CD14-positive monocyte (primary cell): ENCODE results near the gene CLCA1. TPM values are rescaled to one million over a fixed set of nuclear protein-coding genes. Genes with fewer than 3 reads are reported as not detected.

ENCODE experiments used
- DNase-seq, 3 donors: peaks; one replicate each; pipeline ENCODE4 v3.0.0-alpha.2; 2011 to 2022
- H2AFZ ChIP-seq: 2 replicates; pipeline ENCODE4 v1.6.0; 2012; ENCODE audit warnings: mild to moderate bottlenecking, low read depth, low read length, inconsistent platforms; ENCODE audit not compliant: insufficient read depth, poor library complexity, severe bottlenecking
- H3K27ac ChIP-seq, 2 donors: 1 replicate in 1 of 2; 2 replicates in 1 of 2; pipeline ENCODE4 v1.5.1; 2012 to 2013; ENCODE audit warnings: low read length in 2 of 2, control low read depth in 1 of 2, inconsistent platforms in 1 of 2, low read depth in 1 of 2, mild to moderate bottlenecking in 1 of 2
- H3K27me3 ChIP-seq, 2 donors: one replicate each; pipeline versions ENCODE4 v1.6.0 to v1.6.1; 2011 to 2013; ENCODE audit warnings: low read length in 2 of 2; ENCODE audit not compliant: control insufficient read depth in 2 of 2, insufficient read depth in 2 of 2
- H3K36me3 ChIP-seq, 2 donors: replicated peaks in 1 of 2; 1 replicate in 1 of 2; 2 replicates in 1 of 2; pipeline versions ENCODE4 v1.5.1 to v1.6.1; 2012 to 2013; ENCODE audit warnings: low read length in 2 of 2, control low read depth in 1 of 2, inconsistent platforms in 1 of 2, mild to moderate bottlenecking in 1 of 2; ENCODE audit not compliant: insufficient read depth in 2 of 2, control insufficient read depth in 1 of 2
- H3K4me1 ChIP-seq, 2 donors: 1 replicate in 1 of 2; 2 replicates in 1 of 2; pipeline versions ENCODE4 v1.5.1 to v1.6.1; 2012 to 2013; ENCODE audit warnings: low read length in 2 of 2, control low read depth in 1 of 2, inconsistent platforms in 1 of 2, mild to moderate bottlenecking in 1 of 2, moderate library complexity in 1 of 2; ENCODE audit not compliant: insufficient read depth in 2 of 2, control insufficient read depth in 1 of 2
- H3K4me2 ChIP-seq: replicated peaks from 2 replicates; pipeline ENCODE3; 2012; ENCODE audit warnings: low read length, moderate library complexity, mild to moderate bottlenecking; ENCODE audit not compliant: poor library complexity, severe bottlenecking; ENCODE audit errors: extremely low read depth
- H3K4me3 ChIP-seq, 3 experiments: fragments of 200-600 bp in 1 of 3; sonication (generic) in 1 of 3; replicated peaks in 1 of 3; 1 replicate in 2 of 3; 2 replicates in 1 of 3; pipeline ENCODE4 v1.5.1; 2011 to 2013; ENCODE audit warnings: low read length in 3 of 3, mild to moderate bottlenecking in 3 of 3, control low read depth in 2 of 3, low read depth in 2 of 3, inconsistent platforms in 1 of 3, moderate library complexity in 1 of 3
- H3K79me2 ChIP-seq: 2 replicates; pipeline ENCODE4 v1.6.0; 2012; ENCODE audit warnings: mild to moderate bottlenecking, control low read depth, inconsistent platforms, low read length, moderate library complexity; ENCODE audit not compliant: insufficient read depth
- H3K9ac ChIP-seq: 2 replicates; pipeline ENCODE4 v1.6.0; 2017; ENCODE audit warnings: low read length, mild to moderate bottlenecking; ENCODE audit not compliant: insufficient read depth, poor library complexity, severe bottlenecking
- H3K9me3 ChIP-seq, 2 donors: replicated peaks in 1 of 2; 1 replicate in 1 of 2; 2 replicates in 1 of 2; pipeline versions ENCODE4 v1.5.1 to v1.6.1; 2012 to 2013; ENCODE audit warnings: low read length in 2 of 2, control low read depth in 1 of 2; ENCODE audit not compliant: control insufficient read depth in 1 of 2, insufficient read depth in 1 of 2
- H4K20me1 ChIP-seq: 2 replicates; pipeline ENCODE4 v1.6.0; 2012; ENCODE audit warnings: mild to moderate bottlenecking, low read length, control low read depth, moderate library complexity; ENCODE audit not compliant: insufficient read depth
- H3K27ac Mint-ChIP-seq, 7 donors: one replicate each; pipeline ENCODE4 v1.8.0; 2020; ENCODE audit warnings: mild to moderate bottlenecking in 7 of 7, mixed read lengths in 7 of 7, moderate library complexity in 6 of 7, inconsistent platforms in 2 of 7
- H3K27me3 Mint-ChIP-seq, 3 donors: one replicate each; pipeline ENCODE4 v1.8.0; 2021 to 2022; ENCODE audit warnings: low read depth in 3 of 3, mild to moderate bottlenecking in 3 of 3, mixed read lengths in 3 of 3, moderate library complexity in 3 of 3, inconsistent platforms in 1 of 3
- H3K36me3 Mint-ChIP-seq, 2 donors: one replicate each; pipeline ENCODE4 v1.8.0; 2020; ENCODE audit warnings: mixed read lengths in 2 of 2, inconsistent platforms in 1 of 2, mild to moderate bottlenecking in 1 of 2
- H3K4me1 Mint-ChIP-seq: one replicate; pipeline ENCODE4 v1.8.0; 2020; ENCODE audit warnings: mild to moderate bottlenecking, mixed read lengths
- H3K4me3 Mint-ChIP-seq, 2 donors: one replicate each; pipeline ENCODE4 v1.8.0; 2020; ENCODE audit warnings: mild to moderate bottlenecking in 2 of 2, mixed read lengths in 2 of 2, moderate library complexity in 1 of 2
- H3K9me3 Mint-ChIP-seq, 7 donors: one replicate each; pipeline ENCODE4 v1.8.0; 2020 to 2022; ENCODE audit warnings: mixed read lengths in 7 of 7, mild to moderate bottlenecking in 6 of 7, moderate library complexity in 6 of 7, inconsistent platforms in 2 of 7
- CTCF ChIP-seq: fragments of 200-600 bp; IDR thresholded peaks from one replicate; pipeline ENCODE4 v1.8.0; 2022; ENCODE audit warnings: antibody characterized with exemption, mild to moderate bottlenecking
- WGBS: methylation state at CpG from one replicate; pipeline ENCODE4 v1.1.5; 2013; ENCODE audit warnings: missing lambda C conversion rate; ENCODE audit not compliant: insufficient coverage; 5-methylcytosine and 5-hydroxymethylcytosine counted together
- intact Hi-C, 2 donors: fragments of 100-400 bp; cut with micrococcal nuclease; formaldehyde crosslinking; loops; one replicate each; pipeline versions ENCODE4 v1.15.0 to v1.15.1; 2023
- polyA plus RNA-seq, 3 donors: library from polyadenylated mRNA; depleted of rRNA in 1 of 3; unstranded in 2 of 3; stranded (reverse) in 1 of 3; fragments of 300-500 nt in 2 of 3; fragments of >200 nt in 1 of 3; fragmentation: Illumina TruSeq in 2 of 3; gene quantifications; 1 replicate in 2 of 3; 2 replicates in 1 of 3; pipeline ENCODE4 v1.2.3, GENCODE V29; 2012 to 2021

CLCA1 gene
- polyA plus RNA-seq, 3 donors: not detected

GRCh38 chr1:86507935-86508582 lies 39.3 kb downstream of the CLCA1 start:
- peak; percentile 66 for TF ChIP-seq CTCF
- no peak for DNase-seq

GRCh38 chr1:86508583-86508969 lies 39.8 kb downstream of the CLCA1 start:
- H3K9ac ChIP-seq: no peak overlapping the region
- no peaks in the 10 kb centered on the region for H3K27me3 Mint-ChIP-seq
- H3K4me2 ChIP-seq: no peak overlapping the region
- no peaks in the 10 kb centered on the region for H3K36me3 Mint-ChIP-seq
- intact Hi-C loops: loop anchor here in 1 of 2 donors (10.0 kb wide), 1 partner anchor 124 kb away; no protein-coding TSS in a partner anchor
- H3K4me1 ChIP-seq: peaks cover 0 to 7% of the 10 kb centered on the region in 2 donors
- H2AFZ ChIP-seq: no peak overlapping the region
- no peak overlapping the region for H3K4me3 ChIP-seq
- no peak overlapping the region for H3K4me3 Mint-ChIP-seq
- H3K36me3 ChIP-seq: no peaks in the 10 kb centered on the region
- H3K27ac ChIP-seq: no peak overlapping the region
- no peaks in the 10 kb centered on the region for H4K20me1 ChIP-seq
- peaks cover 6% of the 10 kb centered on the region for H3K4me1 Mint-ChIP-seq
- DNase-seq: no peak
- H3K27me3 ChIP-seq: no peaks in the 10 kb centered on the region
- TF ChIP-seq CTCF: no peak
- H3K79me2 ChIP-seq: no peaks in the 10 kb centered on the region
- no peaks in the 10 kb centered on the region for H3K9me3 ChIP-seq
- H3K9me3 Mint-ChIP-seq: no peaks in the 10 kb centered on the region
- H3K27ac Mint-ChIP-seq: no peak overlapping the region
- WGBS: no CpG with 5 or more reads among the region's 2 CpGs

More at GRCh38 chr1:86507935-86508582, 39.3 kb downstream of the CLCA1 start:
- no peaks in the 10 kb centered on the region for H4K20me1 ChIP-seq
- Mint-ChIP-seq H3K27ac (no peak overlapping the region), H3K9me3 (no peaks in the 10 kb centered on the region), H3K27me3 (peaks cover 0 to 3% (median 2%) of the 10 kb centered on the region in 3 donors), H3K4me1 (peaks cover 11% of the 10 kb centered on the region), H3K4me3 (no peak overlapping the region), H3K36me3 (no peaks in the 10 kb centered on the region)
- no peak overlapping the region for H2AFZ ChIP-seq
- no peak overlapping the region for H3K9ac ChIP-seq
- H3K27me3 ChIP-seq: no peaks in the 10 kb centered on the region
- peaks cover 3 to 12% of the 10 kb centered on the region in 2 donors for H3K4me1 ChIP-seq
- H3K4me2 ChIP-seq: no peak overlapping the region
- WGBS: 45% methylated on average over 11 of the region's 13 CpGs
- intact Hi-C loops: loop anchor here in 1 of 2 donors (10.0 kb wide), 1 partner anchor 123 kb away; no protein-coding TSS in a partner anchor
- H3K27ac ChIP-seq: no peak overlapping the region
- H3K79me2 ChIP-seq: no peaks in the 10 kb centered on the region
- H3K9me3 ChIP-seq: no peaks in the 10 kb centered on the region
- no peak overlapping the region for H3K4me3 ChIP-seq
- H3K36me3 ChIP-seq: no peaks in the 10 kb centered on the region
